ENCODE data around the gene OR7G2.

OR7G2 gene

GRCh38 chr19:9107375-9107774, at the start of gene OR7G2:
Gene OR7G2 (minus strand): TSS chr19:9107475. CDS start chr19:9103243, 4,232 bp downstream.
- DNase-seq (ENCODE audit: low read depth) = no peak

- DNase-seq (ENCODE audit: low read depth) = no peak
These were observed 49.0 kb upstream of the OR7G2 start for GRCh38 chr19:9156304-9156703.

- no peak for DNase-seq (ENCODE audit: low read depth)
These were observed 48.3 kb upstream of the OR7G2 start for GRCh38 chr19:9155591-9155990.

- DNase-seq (ENCODE audit: low read depth) = no peak
These were observed 44.1 kb upstream of the OR7G2 start for GRCh38 chr19:9151367-9151766.

GRCh38 chr19:9150650-9151049, 43.4 kb upstream of the OR7G2 start:
- no peak for DNase-seq (ENCODE audit: low read depth)

GRCh38 chr19:9149997-9150396, 42.7 kb upstream of the OR7G2 start:
- DNase-seq (ENCODE audit: low read depth) = no peak

GRCh38 chr19:9148697-9149096, 41.4 kb upstream of the OR7G2 start:
- DNase-seq (ENCODE audit: low read depth) = no peak

- no peak for DNase-seq (ENCODE audit: low read depth)
These were observed 39.6 kb upstream of the OR7G2 start for GRCh38 chr19:9146882-9147281.

- DNase-seq (ENCODE audit: low read depth) = peak; percentile 23
These were observed 37.6 kb upstream of the OR7G2 start for GRCh38 chr19:9144920-9145319.

- peak; percentile 85 for DNase-seq (ENCODE audit: low read depth)
These were observed 33.0 kb upstream of the OR7G2 start, which contains the start of gene ZNF317 for GRCh38 chr19:9140159-9140874. Gene ZNF317 (plus strand): TSS chr19:9140397. CDS start chr19:9156017, 15,620 bp downstream.

- peak; percentile 9 for DNase-seq (ENCODE audit: low read depth)
These were observed 32.4 kb upstream of the OR7G2 start for GRCh38 chr19:9139609-9140158.

- no peak for DNase-seq (ENCODE audit: low read depth)
These were observed 25.1 kb upstream of the OR7G2 start for GRCh38 chr19:9132422-9132821.

- no peak for DNase-seq (ENCODE audit: low read depth)
These were observed 23.7 kb upstream of the OR7G2 start for GRCh38 chr19:9130965-9131364.

- no peak for DNase-seq (ENCODE audit: low read depth)
These were observed 20.9 kb upstream of the OR7G2 start for GRCh38 chr19:9128171-9128570.

GRCh38 chr19:9126900-9127405, 19.7 kb upstream of the OR7G2 start, which contains the start of gene OR7G3:
Gene OR7G3 (minus strand): TSS chr19:9126950. CDS start chr19:9126950, 0 bp downstream.
- no peak for DNase-seq (ENCODE audit: low read depth)

GRCh38 chr19:9116547-9116946, 9.3 kb upstream of the OR7G2 start:
- DNase-seq (ENCODE audit: low read depth) = no peak

GRCh38 chr19:9115307-9115813, 8.1 kb upstream of the OR7G2 start, which contains the start of gene OR7G1:
Gene OR7G1 (minus strand): TSS chr19:9115763. CDS start chr19:9115763, 0 bp downstream.
- no peak for DNase-seq (ENCODE audit: low read depth)

- DNase-seq (ENCODE audit: low read depth) = no peak
These were observed 2.7 kb upstream of the OR7G2 start for GRCh38 chr19:9109959-9110358.

GRCh38 chr19:9086761-9087160, 20.5 kb downstream of the OR7G2 start, which contains the start of gene OR1M1:
Gene OR1M1 (plus strand): TSS chr19:9087061. CDS start chr19:9093245, 6,184 bp downstream.
- DNase-seq (ENCODE audit: low read depth) = no peak

GRCh38 chr19:9078651-9079050, 28.6 kb downstream of the OR7G2 start:
- DNase-seq (ENCODE audit: low read depth) = no peak

- no peak for DNase-seq (ENCODE audit: low read depth)
These were observed 30.4 kb downstream of the OR7G2 start for GRCh38 chr19:9076901-9077300.

GRCh38 chr19:9075064-9075949, 32.0 kb downstream of the OR7G2 start:
- peak; percentile 89 for DNase-seq (ENCODE audit: low read depth)
